Stimulated activated naive CD4-positive, alpha-beta T cell (primary cell): Measurements from ENCODE around the gene PC.
A peak's percentile ranks its signal among the peaks of the same experiment; 100 is the strongest.

Source experiments
- DNase-seq, 6 experiments: peaks; one replicate each; lab custom pipeline; 2025; lab: John Stamatoyannopoulos, UW

The PC gene

DNA sequence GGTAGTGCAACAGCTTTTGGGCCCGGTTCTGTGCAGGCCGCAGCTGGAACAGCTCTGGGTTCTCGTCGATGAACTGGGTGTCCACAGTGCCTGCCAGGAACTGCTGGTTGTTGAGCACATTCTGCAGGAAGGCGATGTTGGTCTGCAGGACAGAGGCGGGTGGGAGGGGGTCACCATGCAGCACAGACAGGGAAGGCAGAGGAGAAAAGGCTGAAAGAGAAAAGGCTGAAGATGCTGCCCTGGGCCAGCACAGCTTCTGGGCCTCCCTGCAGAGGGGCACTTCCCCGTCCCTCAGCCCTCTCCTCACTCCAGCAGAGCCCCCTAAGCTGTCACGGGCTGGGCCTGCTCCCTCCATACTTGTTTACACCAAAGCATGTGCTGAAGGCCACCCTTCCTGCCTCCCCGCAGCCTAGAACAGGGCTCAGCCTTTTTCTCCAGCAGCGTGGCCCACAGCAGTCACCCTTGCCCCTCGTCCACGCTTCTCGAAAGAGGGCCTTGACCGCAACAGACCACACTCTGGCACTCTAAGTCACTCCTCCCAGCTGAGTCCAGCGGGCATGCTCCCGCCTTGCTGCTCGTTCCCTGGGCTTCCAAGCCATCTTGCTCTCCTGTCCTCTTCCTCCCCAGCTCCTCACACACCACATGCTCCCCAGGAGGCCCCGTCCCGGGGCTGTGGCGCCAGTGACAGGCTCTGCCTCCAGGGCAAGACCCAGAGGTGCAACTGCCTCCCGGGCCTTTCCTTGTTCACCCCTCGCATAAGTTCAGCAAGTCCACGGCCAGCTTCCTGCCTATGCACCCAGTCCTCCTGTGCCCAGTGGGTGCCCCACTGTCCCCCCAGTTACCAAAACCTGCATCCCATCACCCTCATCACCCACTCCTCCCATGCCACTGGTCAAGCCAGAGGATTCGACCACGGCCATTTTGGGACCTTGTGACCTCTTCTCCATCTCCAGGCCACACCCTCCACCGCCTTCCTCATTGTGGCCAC, 104.6 kb downstream of the PC start:
- DNase-seq: no peak

- DNase-seq: no peak
Observed at GRCh38 chr11:66852466-66853241, 105.5 kb downstream of the PC start.

- no peak for DNase-seq
Observed at GRCh38 chr11:66851698-66852465, 106.3 kb downstream of the PC start.

GRCh38 chr11:66851239-66851596, 107.0 kb downstream of the PC start:
- no peak for DNase-seq

GRCh38 chr11:66850588-66851238, 107.5 kb downstream of the PC start:
- no peak for DNase-seq

DNA sequence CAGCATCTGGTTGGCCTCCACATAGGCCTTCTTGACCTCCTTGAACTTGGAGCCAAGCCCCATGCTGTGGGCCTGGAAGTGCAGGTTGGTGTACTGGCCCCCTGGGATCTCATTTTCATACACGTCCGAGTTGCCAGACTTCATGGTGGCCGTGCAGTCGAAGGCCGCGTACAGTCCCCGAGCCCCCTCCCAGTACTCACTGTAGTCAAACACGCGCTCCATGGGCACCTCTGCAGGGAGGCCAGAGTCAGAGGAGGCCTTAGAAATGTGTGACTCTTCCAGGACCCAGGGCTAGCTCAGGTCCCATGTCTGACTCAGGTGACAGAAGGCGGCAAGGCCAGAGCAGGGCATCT, 108.0 kb downstream of the PC start:
- no peak for DNase-seq

GRCh38 chr11:66849501-66850234, 108.5 kb downstream of the PC start:
- DNase-seq: no peak

- no peak for DNase-seq
Observed at GRCh38 chr11:66848671-66849500, 109.3 kb downstream of the PC start.

DNA sequence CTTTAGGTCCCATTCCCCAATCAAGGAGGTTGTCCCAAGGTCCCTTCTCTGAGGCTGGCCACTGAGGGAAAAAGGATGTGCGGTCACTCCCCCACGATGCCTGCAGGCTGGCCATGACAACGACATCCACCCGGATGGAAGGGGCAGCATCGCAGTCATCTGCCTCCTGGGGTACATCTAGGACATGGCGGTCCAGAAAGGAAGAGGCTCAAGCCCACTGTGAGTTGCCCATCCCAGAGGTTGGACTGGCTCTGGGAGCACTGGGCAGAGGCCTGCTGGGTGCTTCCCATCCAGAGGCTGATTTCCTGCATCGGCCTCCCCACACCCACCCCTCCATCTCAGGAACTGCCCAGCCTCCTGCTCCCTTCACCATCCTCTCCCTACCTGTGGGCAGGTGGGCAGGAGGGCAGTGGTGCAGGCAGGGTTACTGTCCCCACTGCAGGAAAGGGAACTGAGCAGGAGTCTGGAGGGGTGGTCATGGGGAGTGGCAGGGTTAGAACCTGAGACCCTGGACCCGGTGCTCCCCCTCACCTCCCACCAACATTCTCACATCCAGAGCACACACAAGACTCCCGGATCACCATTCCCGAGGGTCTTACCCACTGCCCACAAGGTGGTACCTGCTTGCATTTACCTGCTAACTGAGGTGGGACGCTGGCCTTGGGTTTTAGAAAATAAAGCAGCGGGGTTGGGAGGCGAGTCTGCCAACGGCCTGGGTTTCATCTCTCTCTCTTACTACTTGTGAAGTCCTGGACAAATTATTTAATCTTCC, 110.5 kb downstream of the PC start:
- no peak for DNase-seq

- DNase-seq: no peak
Observed at GRCh38 chr11:66846671-66847091, 111.5 kb downstream of the PC start.

DNA sequence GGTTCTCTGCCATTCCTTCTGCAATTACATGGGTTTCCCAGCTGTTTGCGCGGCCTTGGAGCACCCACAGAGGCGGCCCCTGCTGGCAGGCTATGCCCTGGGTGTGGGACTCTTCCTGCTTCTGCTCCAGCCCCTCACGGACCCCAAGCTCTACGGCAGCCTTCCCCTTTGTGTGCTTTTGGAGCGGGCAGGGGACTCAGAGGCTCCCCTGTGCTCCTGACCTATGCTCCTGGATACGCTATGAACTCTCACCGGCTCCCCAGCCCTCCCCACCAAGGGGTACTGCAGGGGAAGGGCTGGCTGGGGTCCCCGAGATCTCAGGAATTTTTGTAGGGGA, 112.3 kb downstream of the PC start:
- DNase-seq: no peak

GRCh38 chr11:66845143-66845875, 112.9 kb downstream of the PC start:
- no peak for DNase-seq

DNA sequence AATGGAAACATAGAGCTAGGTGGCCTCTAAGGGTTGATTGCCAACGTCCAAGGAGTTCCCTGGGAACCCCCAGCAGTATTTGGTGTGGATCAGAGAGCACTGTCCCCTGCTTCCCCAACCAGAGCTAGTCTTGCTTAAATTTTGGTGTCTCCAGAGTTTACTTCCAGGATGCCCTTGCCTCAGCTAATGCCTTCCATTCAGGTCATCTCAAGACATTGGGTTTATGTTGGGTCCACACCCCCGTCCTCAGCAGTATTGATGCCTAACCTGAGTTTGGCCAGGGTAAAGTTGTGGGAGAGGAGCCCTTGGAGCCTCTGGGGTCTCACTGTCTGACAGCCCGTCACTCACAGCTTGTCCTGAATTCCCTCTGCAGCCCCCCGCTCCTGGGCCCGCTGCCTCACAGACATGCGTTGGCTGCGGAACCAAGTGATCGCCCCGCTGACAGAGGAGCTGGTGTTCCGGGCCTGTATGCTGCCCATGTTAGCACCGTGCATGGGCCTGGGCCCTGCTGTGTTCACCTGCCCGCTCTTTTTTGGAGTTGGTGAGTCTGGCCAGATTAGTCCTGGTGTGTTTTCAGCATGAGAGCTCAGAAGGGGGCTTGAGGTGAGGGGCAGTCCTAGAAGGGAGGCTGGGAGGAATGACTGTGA, 113.6 kb downstream of the PC start:
- no peak for DNase-seq

- no peak for DNase-seq
Observed at GRCh38 chr11:66843776-66844495, 114.2 kb downstream of the PC start.

- DNase-seq: peak; percentile 85 to 93 (median 86)
Observed at GRCh38 chr11:66842896-66843775, 115.0 kb downstream of the PC start, which contains the start of gene RCE1. RCE1 (plus strand) TSS chr11:66843441; CDS start chr11:66843456, 15 bp downstream.

- no peak for DNase-seq
Observed at GRCh38 chr11:66842501-66842895, 115.7 kb downstream of the PC start.

DNA sequence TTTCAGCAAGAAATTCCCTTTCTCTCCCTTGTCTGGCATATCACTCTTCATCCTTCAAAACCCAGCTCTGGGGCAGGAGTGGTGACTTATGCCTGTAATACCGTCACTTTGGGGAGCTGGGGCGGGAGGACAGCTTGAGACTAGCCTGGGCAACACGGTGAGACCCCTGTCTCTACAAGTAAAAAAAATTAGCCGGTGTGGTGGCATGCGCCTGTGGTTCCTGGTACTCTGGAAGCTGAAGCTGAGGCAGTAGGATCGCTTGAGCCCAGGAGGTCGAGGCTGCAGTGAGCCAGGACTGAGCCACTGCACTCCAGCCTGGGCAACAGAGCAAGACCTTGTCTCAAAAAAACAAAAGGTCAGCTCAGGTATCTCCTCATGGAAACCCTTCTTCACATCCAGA, 116.3 kb downstream of the PC start:
- no peak for DNase-seq
